PFSK-1 (cell line): Measurements from ENCODE around the gene C1orf226.

Source experiments
- POLR2AphosphoS5 ChIP-seq: IDR thresholded peaks from 2 replicates; pipeline ENCODE4 v1.6.1; 2012; ENCODE audit warnings: low read depth, mild to moderate bottlenecking, control low read depth, low read length, moderate library complexity
- REST ChIP-seq, 2 experiments: IDR thresholded peaks; 2 replicates each; pipeline versions ENCODE4 v1.6.1 to v1.8.0; 2011 to 2012; ENCODE audit warnings: low read depth in 2 of 2, low read length in 2 of 2, control low read depth in 1 of 2, inconsistent platforms in 1 of 2, mild to moderate bottlenecking in 1 of 2, moderate library complexity in 1 of 2; ENCODE audit not compliant: insufficient read depth in 1 of 2
- SIN3A ChIP-seq: IDR thresholded peaks from 2 replicates; pipeline ENCODE4 v1.6.1; 2012; ENCODE audit warnings: mild to moderate bottlenecking, low read length, moderate library complexity, borderline replicate concordance; ENCODE audit not compliant: insufficient read depth
- TAF1 ChIP-seq: IDR thresholded peaks from 2 replicates; pipeline ENCODE4 v1.6.1; 2012; ENCODE audit warnings: low read length, control low read depth, borderline replicate concordance; ENCODE audit not compliant: insufficient read depth

GRCh38 chr1:162391790-162392563 lies 10.4 kb downstream of the C1orf226 start:
- TF ChIP-seq POLR2AphosphoS5, result no peak
- no peak for TF ChIP-seq REST (IDR thresholded peaks at IDR 0.05; ENCODE audit: insufficient read depth in 1 of 2, low read depth in 2 of 2, low read length in 2 of 2)
- no peak for TF ChIP-seq TAF1
- TF ChIP-seq SIN3A, result no peak
